HG02798 (cell line): ENCODE results near the gene COPZ1.

Experiments used
- ATAC-seq: cut with Tn5 transposase; IDR thresholded peaks from one replicate; pipeline ENCODE4 v1.9.1; 2021; ENCODE audit warnings: mild to moderate bottlenecking; ENCODE audit not compliant: unreplicated experiment, poor library complexity

COPZ1 gene

GRCh38 chr12:54390668-54391551, 66.0 kb downstream of the COPZ1 start:
- no peak for ATAC-seq

GRCh38 chr12:54392485-54393206, 67.7 kb downstream of the COPZ1 start:
- ATAC-seq: no peak

DNA sequence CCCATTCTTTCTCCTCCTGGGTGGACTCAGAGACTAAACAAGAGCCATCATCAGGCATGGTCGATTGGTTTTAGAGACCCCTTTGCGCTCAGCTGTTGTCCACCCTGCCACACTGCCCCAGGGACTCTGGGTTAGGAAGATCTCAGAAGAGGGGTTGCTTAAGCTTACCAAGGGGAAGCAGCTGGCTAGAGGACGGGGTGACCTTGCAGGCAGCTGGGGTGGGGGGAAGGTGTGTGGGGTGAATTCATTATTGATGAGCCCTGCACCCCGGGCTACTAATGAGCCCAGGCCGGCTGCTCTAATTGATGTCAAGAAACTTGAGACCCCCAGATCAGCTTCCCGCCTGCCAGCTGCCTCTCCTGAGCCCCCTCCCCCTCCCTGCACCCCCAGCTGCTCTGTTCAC, 68.3 kb downstream of the COPZ1 start:
- ATAC-seq: no peak

- no peak for ATAC-seq
Observed at GRCh38 chr12:54393743-54394142, 68.8 kb downstream of the COPZ1 start.

DNA sequence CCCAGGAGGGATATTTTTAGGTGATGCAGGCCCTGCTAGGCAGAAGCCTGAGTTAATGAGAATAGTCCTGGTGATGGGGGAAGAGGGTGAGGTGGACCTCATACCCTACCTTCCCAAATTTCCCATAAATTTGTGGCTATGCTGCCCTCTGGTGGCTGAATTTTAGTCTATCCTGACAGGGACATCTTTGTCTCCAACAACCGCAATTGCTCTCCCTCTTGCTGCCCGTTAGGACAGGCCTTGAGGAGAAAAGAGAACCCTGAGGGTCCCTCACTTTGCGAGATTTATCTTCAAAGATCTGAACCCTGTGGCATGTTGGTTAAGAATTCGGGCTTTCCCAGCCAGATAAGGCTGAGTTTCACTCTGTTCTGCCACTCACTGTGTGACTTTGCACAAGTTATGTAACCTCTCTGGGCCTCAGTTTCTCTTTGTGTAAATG, 69.4 kb downstream of the COPZ1 start:
- no peak for ATAC-seq

DNA sequence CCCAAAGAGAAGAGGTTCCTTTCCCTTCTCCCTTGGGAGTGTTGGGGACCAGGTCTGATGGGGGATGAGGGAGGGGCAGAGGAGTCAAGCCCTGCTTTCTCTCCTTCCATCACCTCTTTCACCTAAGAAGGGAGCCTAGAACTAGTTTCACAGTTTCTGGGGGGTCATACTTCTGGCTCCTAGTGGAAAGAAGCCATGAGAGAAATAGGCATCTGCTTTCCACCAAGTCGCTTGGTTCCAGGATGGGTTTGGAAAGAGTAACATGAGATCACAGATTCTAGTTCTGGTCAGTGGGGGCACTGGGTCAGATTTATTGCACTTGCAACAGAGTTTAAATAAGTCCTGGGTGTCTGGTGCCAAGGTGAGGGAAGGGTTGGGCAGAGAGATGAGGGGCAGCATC, 70.1 kb downstream of the COPZ1 start:
- no peak for ATAC-seq

DNA sequence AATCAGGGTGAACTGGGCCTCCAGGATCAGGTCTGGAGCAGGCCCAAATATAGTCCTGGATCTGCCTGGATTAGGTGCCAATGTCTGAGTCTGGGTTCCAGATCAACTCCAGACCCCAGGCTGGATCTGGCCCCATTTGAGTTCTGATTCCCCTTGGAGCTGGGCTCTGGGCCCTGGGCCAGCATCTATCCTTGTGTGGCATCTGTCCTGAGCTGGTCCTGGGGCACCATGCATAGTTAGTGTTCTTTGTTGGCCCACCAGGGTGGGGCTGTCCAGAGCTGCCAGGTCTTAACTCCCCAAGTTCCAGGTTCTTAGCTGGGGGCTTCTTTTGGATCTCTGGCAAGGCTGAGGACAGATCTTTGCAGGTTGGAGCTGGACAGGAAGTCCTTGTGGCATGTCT, 70.6 kb downstream of the COPZ1 start:
- ATAC-seq: no peak

DNA sequence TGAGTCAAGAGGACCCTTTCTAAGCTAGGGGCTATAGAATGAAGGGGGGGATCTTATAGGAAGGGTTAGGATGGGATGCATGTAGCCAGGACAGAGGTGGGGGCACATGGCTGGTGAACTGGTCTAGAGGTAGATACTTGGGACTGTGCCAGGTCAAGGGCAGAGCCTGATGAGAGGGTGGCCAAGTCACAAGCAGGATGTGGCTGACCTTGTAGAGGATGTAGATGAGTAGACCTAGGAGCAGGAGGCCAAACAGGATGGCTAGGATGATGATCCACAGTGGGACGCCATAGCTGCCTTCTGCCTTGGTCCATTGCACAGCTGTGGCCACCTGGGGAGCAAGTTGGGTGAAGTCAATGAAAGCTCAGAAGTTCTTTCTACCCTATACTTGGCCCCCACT, 72.2 kb downstream of the COPZ1 start:
- no peak for ATAC-seq

DNA sequence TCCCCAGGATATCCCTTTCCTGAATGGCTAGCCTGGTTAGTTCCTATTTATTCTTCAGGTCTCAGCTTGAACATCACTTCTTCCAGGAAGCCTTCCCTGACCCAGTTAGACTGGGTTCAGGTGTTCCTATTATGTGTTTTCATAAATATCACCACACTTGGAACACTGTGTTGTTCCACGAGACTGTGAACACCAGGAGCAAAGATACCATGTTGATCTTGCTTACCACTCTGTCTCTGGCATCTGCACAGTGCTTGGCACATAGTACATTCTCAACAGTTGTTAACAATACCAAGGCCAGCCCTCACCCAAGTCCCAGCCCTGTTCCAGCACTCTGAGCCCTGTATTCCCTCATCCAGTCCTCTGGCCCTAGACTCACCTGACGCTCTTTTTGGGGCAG, 73.3 kb downstream of the COPZ1 start:
- no peak for ATAC-seq

- ATAC-seq: peak; percentile 80
Observed at GRCh38 chr12:54398995-54399793, 74.3 kb downstream of the COPZ1 start.

- no peak for ATAC-seq
Observed at GRCh38 chr12:54401119-54401518, 76.2 kb downstream of the COPZ1 start.
